Hematopoietic multipotent progenitor cell treated with erythropoietin and hydrocortisone succinate and interleukin-3 and kit ligand, for 4 days (in vitro differentiated cells): Measurements from ENCODE around the gene AKAP13.

Experiments
- DNase-seq: peaks from one replicate; pipeline ENCODE4 v3.0.0-alpha.2; 2015

Gene AKAP13

DNA sequence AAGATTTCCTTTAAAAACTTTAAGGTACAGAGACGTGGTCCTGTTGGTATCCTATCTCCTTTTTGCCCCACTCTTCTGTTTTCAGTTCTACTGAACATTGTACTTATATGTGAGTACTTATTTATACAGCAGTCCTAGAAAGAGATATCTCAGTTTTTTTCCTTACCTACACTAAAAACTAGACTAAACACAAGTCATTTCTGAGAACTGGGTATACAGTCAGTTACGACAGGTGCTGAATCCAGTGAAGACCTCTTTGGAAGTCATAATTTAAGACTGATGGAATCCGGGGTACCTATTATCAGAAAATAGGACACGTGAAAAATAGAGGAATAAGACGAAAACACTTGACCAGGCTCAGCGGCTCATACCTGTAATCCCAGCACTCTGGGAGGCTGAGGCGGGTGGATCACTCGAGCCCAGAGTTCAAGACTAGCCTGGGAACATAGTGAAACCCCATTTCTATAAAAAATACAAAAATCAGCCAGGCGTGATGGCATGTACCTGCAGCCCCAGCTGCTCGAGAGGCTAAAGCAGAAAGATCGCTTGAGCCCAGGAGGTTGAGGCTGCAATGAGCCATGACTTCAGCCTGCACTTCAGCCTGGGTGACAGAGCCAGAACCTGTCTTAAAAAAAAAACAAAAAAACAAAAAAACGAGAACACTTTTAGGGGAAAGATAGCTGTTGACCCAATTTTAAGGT is 338.0 kb downstream of the AKAP13 start:
- no peak for DNase-seq

GRCh38 chr15:85718981-85719380 is 338.6 kb downstream of the AKAP13 start:
- DNase-seq: no peak

GRCh38 chr15:85722374-85723152 is 342.2 kb downstream of the AKAP13 start:
- DNase-seq: no peak

DNA sequence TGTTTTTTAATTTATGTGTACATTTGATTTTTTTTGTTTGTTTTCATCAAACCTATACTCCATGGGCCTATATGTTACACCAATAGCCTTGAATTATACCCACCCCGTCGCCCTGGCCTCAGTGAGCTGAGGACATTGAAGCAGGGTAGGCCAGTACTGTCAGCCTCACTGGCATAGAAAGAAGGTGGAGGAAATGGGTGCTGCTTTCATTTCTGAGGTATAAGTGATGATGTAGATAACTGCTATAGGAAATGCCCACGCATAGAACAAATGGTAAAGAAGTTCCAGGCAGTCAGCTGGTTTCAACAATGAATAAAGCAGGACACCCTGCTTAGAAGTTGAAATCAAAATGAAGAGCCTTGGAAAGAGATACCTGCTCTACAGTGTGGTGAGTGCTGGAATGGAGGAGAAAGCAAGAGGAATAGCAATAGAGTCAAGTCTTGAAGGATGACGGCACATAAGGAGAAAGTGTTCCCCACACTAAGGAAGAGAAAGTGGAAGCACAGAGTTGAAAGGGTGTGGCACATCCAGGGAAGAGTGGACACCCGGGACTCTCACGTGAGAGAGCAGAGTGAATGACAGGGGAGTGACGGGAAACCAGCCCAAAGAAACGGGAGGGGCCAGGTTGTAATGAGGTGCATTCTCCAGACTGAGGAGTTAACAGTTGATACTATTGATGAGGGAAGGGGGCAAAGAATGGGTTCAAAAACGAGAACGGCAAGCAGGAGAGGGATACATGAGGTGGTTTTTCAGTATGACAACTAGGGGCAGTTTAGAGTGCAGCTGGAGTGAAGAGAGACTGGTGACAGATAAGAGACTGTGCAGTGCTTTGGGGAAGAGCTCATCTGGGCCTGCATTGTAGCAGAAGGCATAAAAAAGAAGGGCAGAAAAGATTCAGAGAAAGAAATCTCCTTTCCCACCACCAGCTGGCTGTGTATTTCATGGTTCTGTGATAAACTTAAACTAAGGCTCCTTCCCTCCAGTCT is 343.9 kb downstream of the AKAP13 start:
- DNase-seq: peak; percentile 31

DNA sequence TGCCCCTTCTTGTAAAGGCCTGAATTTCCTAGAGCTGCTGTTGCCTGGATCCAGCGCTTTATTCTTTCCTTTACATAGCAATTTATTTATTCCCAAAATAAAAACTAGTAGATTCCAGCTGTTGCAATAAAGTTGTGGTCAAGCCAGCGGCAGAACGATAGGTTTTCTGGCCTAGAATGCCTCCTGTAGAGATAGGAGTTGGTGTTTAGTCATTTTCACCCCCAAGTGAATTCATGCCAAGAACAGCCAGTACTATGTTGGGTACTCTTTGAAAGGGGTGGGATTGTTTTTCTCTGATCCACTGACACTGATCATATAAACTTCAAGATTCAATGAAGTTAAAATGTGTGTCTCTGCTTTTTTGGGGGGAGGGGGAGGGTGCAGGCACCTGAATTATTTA is 344.6 kb downstream of the AKAP13 start:
- peak; percentile 10 for DNase-seq

GRCh38 chr15:85725564-85725963 is 345.2 kb downstream of the AKAP13 start:
- DNase-seq: no peak

GRCh38 chr15:85726454-85726853 is 346.1 kb downstream of the AKAP13 start:
- DNase-seq: no peak

GRCh38 chr15:85727068-85727467 is 346.7 kb downstream of the AKAP13 start:
- DNase-seq: no peak

GRCh38 chr15:85730001-85730820 is 349.8 kb downstream of the AKAP13 start:
- DNase-seq: peak; percentile 86

DNA sequence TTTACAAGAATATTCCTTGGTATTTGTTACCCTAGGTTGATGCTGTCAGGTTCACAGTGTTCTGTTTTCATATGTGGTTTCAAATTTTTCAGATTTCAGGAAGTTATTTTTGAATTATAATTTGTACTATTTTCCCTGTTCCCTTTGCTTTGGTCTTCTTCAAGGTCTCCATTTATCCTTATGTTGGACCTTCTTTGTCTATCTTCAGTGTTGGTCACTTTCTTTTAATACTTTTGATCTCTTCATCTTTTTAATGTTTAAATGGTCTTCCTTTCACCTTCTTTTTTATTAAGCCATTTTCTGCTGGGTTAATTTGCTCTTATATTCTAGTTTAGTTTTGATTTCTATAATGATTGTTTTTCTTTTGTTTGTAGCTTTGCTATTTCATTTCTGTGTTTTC is 353.0 kb downstream of the AKAP13 start:
- no peak for DNase-seq

- DNase-seq: no peak
These were observed 356.7 kb downstream of the AKAP13 start for GRCh38 chr15:85737061-85737460.

GRCh38 chr15:85741021-85741421 is 360.6 kb downstream of the AKAP13 start:
- DNase-seq: no peak

DNA sequence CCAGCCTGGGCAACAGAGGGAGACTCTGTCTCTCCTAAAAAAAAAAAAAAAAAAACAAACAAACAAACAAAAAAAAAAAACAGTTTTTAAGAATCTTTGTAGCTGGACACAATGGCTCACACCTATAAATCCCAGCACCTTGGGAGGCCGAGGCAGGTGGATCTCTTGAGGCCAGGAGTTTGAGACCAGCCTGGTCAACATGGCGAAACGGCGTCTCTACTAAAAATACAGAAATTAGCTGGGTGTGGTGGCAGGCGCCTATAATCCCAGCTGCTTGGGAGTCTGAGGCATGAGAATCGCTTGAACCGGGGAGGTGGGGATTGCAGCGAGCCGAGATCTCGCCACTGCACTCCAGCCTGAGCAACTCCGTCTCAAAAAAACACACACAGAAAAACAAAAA is 361.3 kb downstream of the AKAP13 start:
- DNase-seq: no peak

DNA sequence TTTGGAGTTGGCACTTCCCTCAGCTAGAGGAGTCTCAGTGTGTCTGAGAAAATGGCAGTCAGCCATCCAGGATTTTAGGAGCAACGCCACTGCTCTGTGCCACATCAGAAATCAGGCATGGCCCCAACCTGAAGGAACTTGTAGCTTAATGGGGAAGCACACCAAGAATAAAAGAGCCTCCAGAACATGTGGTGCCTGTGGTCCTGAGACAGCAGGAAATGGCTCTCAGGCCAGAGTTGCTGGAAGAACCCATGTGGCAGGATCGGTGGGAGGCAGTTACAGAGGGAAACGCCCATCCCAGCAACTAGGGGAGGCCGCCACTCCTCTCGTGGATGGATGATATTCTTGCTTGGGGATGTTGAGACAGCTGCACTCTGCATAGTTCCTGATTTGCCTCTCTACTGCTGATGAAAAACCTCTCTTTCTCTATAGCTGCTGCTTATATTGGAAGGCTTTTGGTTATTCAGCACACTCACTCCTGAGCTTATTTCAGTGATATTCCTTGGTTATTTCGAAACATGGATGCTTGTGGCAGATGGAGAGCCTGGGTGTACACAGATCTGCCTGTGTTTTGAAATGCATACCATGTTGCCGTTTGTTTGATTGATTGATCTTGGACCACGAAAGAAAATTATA is 361.9 kb downstream of the AKAP13 start:
- DNase-seq: peak; percentile 22

DNA sequence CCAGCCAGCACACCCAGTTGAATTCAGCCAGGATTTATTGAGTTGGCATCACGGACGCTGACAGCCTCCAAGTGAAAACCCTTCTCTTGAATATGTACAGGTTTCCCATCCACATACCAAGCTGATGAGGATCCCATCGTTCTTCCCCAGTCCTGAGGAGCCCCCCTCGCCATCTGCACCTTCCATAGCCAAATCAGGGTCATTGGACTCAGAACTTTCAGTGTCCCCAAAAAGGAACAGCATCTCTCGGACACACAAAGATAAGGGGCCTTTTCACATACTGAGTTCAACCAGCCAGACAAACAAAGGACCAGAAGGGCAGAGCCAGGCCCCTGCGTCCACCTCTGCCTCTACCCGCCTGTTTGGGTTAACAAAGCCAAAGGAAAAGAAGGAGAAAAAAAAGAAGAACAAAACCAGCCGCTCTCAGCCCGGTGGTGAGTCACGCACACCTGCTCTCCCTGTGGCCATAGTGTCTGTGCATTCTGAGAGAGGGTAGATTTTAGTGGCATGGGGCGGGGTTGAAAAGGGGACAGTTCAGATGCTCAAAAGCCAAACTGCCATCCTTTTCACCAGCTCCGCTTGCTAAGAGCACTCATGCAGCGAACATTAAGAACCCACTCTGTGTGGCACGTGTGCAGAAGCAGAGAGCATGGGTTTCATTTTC is 363.1 kb downstream of the AKAP13 start:
- DNase-seq: no peak

- DNase-seq: no peak
These were observed 364.2 kb downstream of the AKAP13 start for GRCh38 chr15:85744579-85744978.

GRCh38 chr15:85745023-85745422 is 364.6 kb downstream of the AKAP13 start:
- no peak for DNase-seq

- DNase-seq: no peak
These were observed 365.2 kb downstream of the AKAP13 start for GRCh38 chr15:85745525-85746150.

DNA sequence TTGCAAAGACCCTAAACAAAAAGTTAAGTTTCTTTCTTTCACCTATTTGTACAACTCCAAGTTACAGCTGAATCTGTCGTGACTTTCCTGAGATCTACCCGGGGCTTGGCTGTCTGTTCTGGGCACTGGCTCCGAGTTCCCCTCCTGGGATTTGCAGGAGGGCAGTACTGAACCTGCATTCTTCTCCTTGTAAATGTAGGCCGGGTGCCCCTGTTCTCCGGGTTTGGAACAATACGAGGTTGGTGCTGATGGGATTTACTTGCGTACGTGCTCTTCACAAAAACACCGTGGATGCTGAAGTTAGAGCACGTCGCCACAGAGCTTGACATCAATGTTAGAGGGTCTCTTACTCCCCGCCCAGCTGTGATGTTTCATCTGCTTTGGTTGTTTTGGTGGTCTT is 366.2 kb downstream of the AKAP13 start:
- no peak for DNase-seq

DNA sequence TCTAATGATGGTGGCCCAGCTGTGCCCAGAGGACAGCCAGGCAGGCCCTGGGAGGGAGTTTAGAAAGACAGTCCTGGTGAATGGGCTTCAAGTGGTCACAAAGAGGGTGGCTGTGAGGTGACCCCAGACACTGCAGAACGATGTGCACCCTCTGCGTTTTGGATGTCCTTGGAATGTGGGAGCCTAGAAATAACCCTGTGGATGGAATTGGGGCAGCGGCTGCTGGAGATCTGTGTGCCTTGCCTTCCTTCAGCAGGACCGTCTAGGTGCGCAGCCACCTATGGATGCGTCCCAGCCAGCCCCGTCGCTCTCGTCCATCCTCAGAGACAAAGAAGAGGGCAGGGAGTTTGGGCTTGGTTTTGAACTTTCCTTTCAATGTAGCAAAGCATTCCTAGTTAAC is 367.8 kb downstream of the AKAP13 start:
- no peak for DNase-seq

DNA sequence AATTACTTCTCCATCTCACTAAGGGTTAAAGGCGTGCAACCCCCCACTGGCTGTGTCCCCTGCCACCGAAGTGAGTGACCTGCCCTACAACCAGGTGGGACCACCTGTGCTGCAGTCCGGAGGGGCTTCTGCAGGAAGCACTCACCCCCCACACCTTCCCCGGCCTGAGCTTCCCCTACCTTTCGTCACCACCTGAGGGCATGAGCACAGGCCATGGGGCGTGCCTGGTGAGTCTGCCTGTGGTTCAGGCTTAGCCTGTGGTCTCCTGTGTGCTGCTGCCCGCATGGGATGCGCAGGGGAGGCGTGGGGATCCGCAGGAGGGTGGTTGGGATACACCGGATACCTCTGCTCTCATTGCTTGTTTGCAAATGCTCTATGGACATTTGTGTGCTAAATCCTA is 368.3 kb downstream of the AKAP13 start:
- DNase-seq: no peak
